Hepatocyte (in vitro differentiated cells): ENCODE data around the gene PRPF6. TPM values are rescaled to one million over a fixed set of nuclear protein-coding genes. Genes with fewer than 3 reads are reported as not detected.

ENCODE experiments used
- DNase-seq: peaks from one replicate; pipeline ENCODE4 v3.0.0-alpha.2; 2016; ENCODE audit warnings: low spot score
- H2AFZ ChIP-seq: fragments of 200-600 bp; sonication (generic); 2 replicates; pipeline ENCODE4 v1.6.0; 2016; ENCODE audit warnings: antibody characterized with exemption, mild to moderate bottlenecking
- H3K27ac ChIP-seq: fragments of 200-600 bp; sonication (generic); 2 replicates; pipeline ENCODE4 v1.5.1; 2016; ENCODE audit warnings: mild to moderate bottlenecking
- H3K27me3 ChIP-seq: fragments of 200-600 bp; sonication (generic); 2 replicates; pipeline ENCODE4 v1.6.1; 2016
- H3K36me3 ChIP-seq: fragments of 200-600 bp; sonication (generic); replicated peaks from 2 replicates; pipeline ENCODE4 v1.5.1; 2016; ENCODE audit warnings: low read depth; ENCODE audit not compliant: insufficient read depth
- H3K4me1 ChIP-seq: fragments of 200-600 bp; sonication (generic); 2 replicates; pipeline ENCODE4 v1.5.1; 2016; ENCODE audit warnings: mild to moderate bottlenecking, moderate library complexity; ENCODE audit not compliant: insufficient read depth
- H3K4me2 ChIP-seq: fragments of 200-600 bp; sonication (generic); 2 replicates; pipeline ENCODE4 v1.6.0; 2016
- H3K4me3 ChIP-seq: fragments of 200-600 bp; sonication (generic); 2 replicates; pipeline ENCODE4 v1.5.1; 2016; ENCODE audit warnings: mild to moderate bottlenecking
- H3K79me2 ChIP-seq: fragments of 200-600 bp; sonication (generic); 2 replicates; pipeline ENCODE4 v1.6.0; 2017; ENCODE audit warnings: mild to moderate bottlenecking
- H3K9me2 ChIP-seq: fragments of 200-600 bp; sonication (generic); replicated peaks from 2 replicates; pipeline ENCODE4 v1.6.0; 2017; ENCODE audit warnings: mild to moderate bottlenecking; ENCODE audit not compliant: insufficient read depth
- H3K9me3 ChIP-seq: fragments of 200-600 bp; sonication (generic); 2 replicates; pipeline ENCODE4 v1.5.1; 2016; ENCODE audit warnings: low read depth, mild to moderate bottlenecking
- H4K20me1 ChIP-seq: fragments of 200-600 bp; sonication (generic); 2 replicates; pipeline ENCODE4 v1.6.0; 2016; ENCODE audit warnings: mild to moderate bottlenecking; ENCODE audit not compliant: insufficient read depth, poor library complexity, severe bottlenecking
- CTCF ChIP-seq: fragments of 200-600 bp; sonication (generic); IDR thresholded peaks from 2 replicates; pipeline ENCODE4 v1.5.1; 2016; ENCODE audit warnings: antibody characterized with exemption, mild to moderate bottlenecking; ENCODE audit not compliant: poor library complexity
- EZH2 ChIP-seq: fragments of 200-600 bp; sonication (generic); IDR thresholded peaks from 2 replicates; pipeline ENCODE4 v1.6.1; 2016; ENCODE audit warnings: antibody characterized with exemption, mild to moderate bottlenecking, borderline replicate concordance
- EZH2phosphoT487 ChIP-seq: fragments of 200-600 bp; sonication (generic); IDR thresholded peaks from one replicate; pipeline ENCODE4 v1.6.1; 2018; ENCODE audit warnings: antibody characterized with exemption, mild to moderate bottlenecking, low read depth, moderate library complexity; ENCODE audit not compliant: unreplicated experiment, severe bottlenecking
- WGBS: methylation state at CpG from one replicate; pipeline ENCODE4 v1.1.6; 2016; ENCODE audit warnings: low lambda C conversion rate; ENCODE audit errors: missing lambda C conversion rate; 5-methylcytosine and 5-hydroxymethylcytosine counted together
- polyA plus RNA-seq: library from polyadenylated mRNA; unstranded; fragments of >200 nt; fragmentation: Nextera tagmentation; extraction: Ambion mirVana; gene quantifications from 2 replicates; pipeline ENCODE4 v1.2.1, GENCODE V29; 2016
- total RNA-seq: library from RNA; depleted of rRNA; stranded (reverse); fragments of >200 nt; gene quantifications from 2 replicates; pipeline ENCODE4 v1.2.3, GENCODE V29; 2014

Gene PRPF6
- total and polyA plus RNA-seq, 2 experiments from 2014 or later: 37.3 to 41.3 TPM

GRCh38 chr20:64035933-64036345 is 55.0 kb downstream of the PRPF6 start, which contains the start of gene C20orf204:
Gene C20orf204 (plus strand): TSS chr20:64036182. CDS start chr20:64036324, 142 bp downstream.
- no peaks in the 10 kb centered on the region for H3K9me3 ChIP-seq
- no peak within 1 kb of the TSS for H3K4me2 ChIP-seq
- H4K20me1 ChIP-seq: peaks cover 14% of the 10 kb centered on the region
- no peak for DNase-seq
- no peak within 1 kb of the TSS for H3K27ac ChIP-seq
- no peaks in the 10 kb centered on the region for H3K9me2 ChIP-seq
- H2AFZ ChIP-seq: no peak within 1 kb of the TSS
- no peak within 1 kb of the TSS for H3K4me3 ChIP-seq
- H3K4me1 ChIP-seq: peaks cover 17% of the 10 kb centered on the region
- H3K27me3 ChIP-seq: peaks cover 30% of the 10 kb centered on the region
- WGBS: 68% methylated on average over 9 of the region's 10 CpGs
- H3K79me2 ChIP-seq: no peaks in the 10 kb centered on the region
- no peak for TF ChIP-seq EZH2phosphoT487
- TF ChIP-seq CTCF: no peak
- no peak for TF ChIP-seq EZH2
- no peaks in the 10 kb centered on the region for H3K36me3 ChIP-seq

GRCh38 chr20:64036346-64037198 is 55.6 kb downstream of the PRPF6 start:
- H3K4me3 ChIP-seq: no peak overlapping the region
- peaks cover 10% of the 10 kb centered on the region for H4K20me1 ChIP-seq
- no peak overlapping the region for H2AFZ ChIP-seq
- peaks cover 21% of the 10 kb centered on the region for H3K4me1 ChIP-seq
- no peak overlapping the region for H3K4me2 ChIP-seq
- peaks cover 35% of the 10 kb centered on the region for H3K27me3 ChIP-seq
- no peaks in the 10 kb centered on the region for H3K36me3 ChIP-seq
- no peak overlapping the region for H3K27ac ChIP-seq
- H3K9me2 ChIP-seq: no peaks in the 10 kb centered on the region
- DNase-seq: no peak
- TF ChIP-seq EZH2: no peak
- TF ChIP-seq EZH2phosphoT487: no peak
- no peaks in the 10 kb centered on the region for H3K9me3 ChIP-seq
- H3K79me2 ChIP-seq: no peaks in the 10 kb centered on the region
- WGBS: 71% methylated on average over 17 of the region's 17 CpGs

- WGBS: 81% methylated on average over 3 of the region's 3 CpGs
- H4K20me1 ChIP-seq: peaks cover 10% of the 10 kb centered on the region
- H3K36me3 ChIP-seq: no peaks in the 10 kb centered on the region
- H3K27ac ChIP-seq: no peak overlapping the region
- H3K4me1 ChIP-seq: peaks cover 27% of the 10 kb centered on the region
- H3K9me3 ChIP-seq: no peaks in the 10 kb centered on the region
- H3K4me2 ChIP-seq: no peak overlapping the region
- peaks cover 41% of the 10 kb centered on the region for H3K27me3 ChIP-seq
- H3K4me3 ChIP-seq: no peak overlapping the region
- H3K79me2 ChIP-seq: no peaks in the 10 kb centered on the region
- no peak for TF ChIP-seq CTCF
- no peak for TF ChIP-seq EZH2
- TF ChIP-seq EZH2phosphoT487: no peak
- H2AFZ ChIP-seq: no peak overlapping the region
- H3K9me2 ChIP-seq: no peaks in the 10 kb centered on the region
- no peak for DNase-seq
Observed at GRCh38 chr20:64037199-64037497, 56.2 kb downstream of the PRPF6 start.

GRCh38 chr20:64037498-64038213 is 56.7 kb downstream of the PRPF6 start:
- H3K9me3 ChIP-seq: no peaks in the 10 kb centered on the region
- peaks cover 31% of the 10 kb centered on the region for H3K4me1 ChIP-seq
- H3K27me3 ChIP-seq: peaks cover 44% of the 10 kb centered on the region
- H3K4me3 ChIP-seq: no peak overlapping the region
- no peak overlapping the region for H2AFZ ChIP-seq
- no peak for DNase-seq
- TF ChIP-seq CTCF (no peak), EZH2 (no peak), EZH2phosphoT487 (no peak)
- H3K4me2 ChIP-seq: peak overlapping the region; percentile 99
- H3K36me3 ChIP-seq: no peaks in the 10 kb centered on the region
- H3K9me2 ChIP-seq: no peaks in the 10 kb centered on the region
- 28% methylated on average over 15 of the region's 36 CpGs for WGBS
- H3K27ac ChIP-seq: no peak overlapping the region
- no peaks in the 10 kb centered on the region for H3K79me2 ChIP-seq
- peaks cover 6% of the 10 kb centered on the region for H4K20me1 ChIP-seq
